H1 (cell line): ENCODE data around the gene SGCD. TPM values are rescaled to one million over a fixed set of nuclear protein-coding genes. Genes with fewer than 3 reads are reported as not detected.

Source experiments
- CTCF ChIP-seq, 3 experiments: IDR thresholded peaks; 1 replicate in 2 of 3; 2 replicates in 1 of 3; pipeline versions ENCODE4 v1.5.1 to v1.6.1; 2011; ENCODE audit warnings: low read length in 3 of 3, mild to moderate bottlenecking in 3 of 3, inconsistent platforms in 2 of 3, low read depth in 1 of 3, moderate library complexity in 1 of 3; ENCODE audit not compliant: insufficient read depth in 1 of 3; ENCODE audit errors: control extremely low read depth in 1 of 3
- polyA plus RNA-seq, 7 experiments: library from polyadenylated mRNA; depleted of rRNA in 3 of 7; stranded (reverse) in 5 of 7; unstranded in 2 of 7; fragments of >200 nt in 5 of 7; fragments of 200-250 nt in 2 of 7; gene quantifications; 1 replicate in 5 of 7; 2 replicates in 1 of 7; 4 replicates in 1 of 7; pipeline versions ENCODE4 v1.2.1 to v1.2.3, GENCODE V29; 2011 to 2013; ENCODE audit warnings: missing spikeins in 2 of 7, mixed read lengths in 2 of 7
- total RNA-seq: library from RNA; stranded (reverse); fragmentation: NEBNext Ultra II Directional; extraction: Animal tissue kit (Norgen Biotek cat#: 25700); gene quantifications from 2 replicates; pipeline ENCODE4 v1.2.1, GENCODE V29; 2021

Gene SGCD
- total and polyA plus RNA-seq, 2 of the 8 experiments (the other 6 are each of a cell fraction or from before 2014, with no cell fraction given): 0.04 to 0.08 TPM

GRCh38 chr5:156473269-156473908 is 146.4 kb downstream of the SGCD start (continued):
- TF ChIP-seq CTCF (IDR thresholded peaks at IDR 0.05; ENCODE audit: control extremely low read depth in 1 of 3, insufficient read depth in 1 of 3, low read depth in 1 of 3, low read length in 3 of 3): no peak
